Ascending aorta (tissue), 2 donors: ENCODE data around the gene NDUFA1. TPM values are rescaled to one million over a fixed set of nuclear protein-coding genes. Genes with fewer than 3 reads are reported as not detected.

ENCODE experiments used
- DNase-seq, 2 donors: peaks; one replicate each; pipeline ENCODE4 v3.0.0-alpha.2; 2019; ENCODE audit warnings: low spot score in 2 of 2
- H3K27ac ChIP-seq, 2 donors: fragments of 200-600 bp; sonication (generic); one replicate each; pipeline ENCODE4 v1.5.1; 2016 to 2017; ENCODE audit warnings: mild to moderate bottlenecking in 1 of 2
- H3K27me3 ChIP-seq: fragments of 200-600 bp; sonication (generic); one replicate; pipeline ENCODE4 v1.5.1; 2017
- H3K36me3 ChIP-seq, 2 donors: fragments of 200-600 bp; sonication (generic); one replicate each; pipeline ENCODE4 v1.5.1; 2016
- H3K4me1 ChIP-seq, 2 donors: fragments of 200-600 bp; sonication (generic); one replicate each; pipeline ENCODE4 v1.5.1; 2016 to 2017; ENCODE audit warnings: mild to moderate bottlenecking in 1 of 2
- H3K4me3 ChIP-seq, 2 donors: fragments of 200-600 bp; sonication (generic); one replicate each; pipeline ENCODE4 v1.5.1; 2016 to 2017; ENCODE audit warnings: mild to moderate bottlenecking in 1 of 2
- H3K9me3 ChIP-seq, 2 donors: fragments of 200-600 bp; sonication (generic); one replicate each; pipeline ENCODE4 v1.5.1; 2016
- CTCF ChIP-seq, 3 experiments: fragments of 200-600 bp in 2 of 3; fragments of 450-650 bp in 1 of 3; sonication (generic) in 2 of 3; IDR thresholded peaks; one replicate each; pipeline ENCODE4 v1.5.1; 2016 to 2019; ENCODE audit warnings: antibody characterized with exemption in 3 of 3, mild to moderate bottlenecking in 1 of 3, moderate library complexity in 1 of 3
- intact Hi-C: fragments of 100-400 bp; cut with DNase I; formaldehyde crosslinking; loops from one replicate; pipeline ENCODE4 v1.15.1; 2023
- total RNA-seq: library from RNA; depleted of rRNA; stranded (reverse); fragments of >200 nt; gene quantifications from one replicate; pipeline ENCODE4 v1.1.0, GENCODE V29; 2016

NDUFA1 gene
- total RNA-seq, 1 donor from 2014 or later = 24.5 TPM

GRCh38 chrX:119852382-119853353 is 19.0 kb upstream of the NDUFA1 start, which contains the start of gene UPF3B:
Gene UPF3B (minus strand): TSS chrX:119852963. CDS start chrX:119852928, 35 bp downstream.
- peak; percentile 92 to 98 for DNase-seq
- H3K36me3 ChIP-seq = peaks cover under 1 to 3% of the 10 kb centered on the region in 2 donors
- intact Hi-C loops = loop anchor here (1.0 to 10.0 kb wide), 7 partner anchors 19 to 1508 kb away; partner anchors contain the start of genes NDUFA1, NKRF, RNF113A and RPL39
- peak within 1 kb of the TSS; percentile 57 to 70 for H3K4me3 ChIP-seq
- no peaks in the 10 kb centered on the region for H3K4me1 ChIP-seq
- no peaks in the 10 kb centered on the region for H3K9me3 ChIP-seq
- H3K27me3 ChIP-seq = no peaks in the 10 kb centered on the region
- peak within 1 kb of the TSS; percentile 81 to 85 for H3K27ac ChIP-seq
- no peak for TF ChIP-seq CTCF (IDR thresholded peaks at IDR 0.05)

- TF ChIP-seq CTCF (IDR thresholded peaks at IDR 0.05) = no peak
- DNase-seq = no peak
- H3K27me3 ChIP-seq = no peaks in the 10 kb centered on the region
- H3K27ac ChIP-seq = peak overlapping the region; percentile 22 to 59
- intact Hi-C loops = loop anchor here (1.0 to 10.0 kb wide), 7 partner anchors 18 to 1509 kb away; partner anchors contain the start of genes NDUFA1, NKRF, RNF113A and RPL39
- peak overlapping the region; percentile 36 to 53 for H3K4me3 ChIP-seq
- no peaks in the 10 kb centered on the region for H3K4me1 ChIP-seq
- no peaks in the 10 kb centered on the region for H3K36me3 ChIP-seq
- H3K9me3 ChIP-seq = no peaks in the 10 kb centered on the region
Measured at GRCh38 chrX:119853444-119853843, 18.2 kb upstream of the NDUFA1 start.

GRCh38 chrX:119870626-119871131 is 953 bp upstream of the NDUFA1 start:
- no peak for TF ChIP-seq CTCF (IDR thresholded peaks at IDR 0.05)
- Histone ChIP-seq H3K27ac (peak overlapping the region; percentile 90 to 93), H3K4me3 (peak overlapping the region; percentile 54 to 66), H3K36me3 (no peaks in the 10 kb centered on the region), H3K27me3 (no peaks in the 10 kb centered on the region), H3K9me3 (no peaks in the 10 kb centered on the region), H3K4me1 (peaks cover 0 to 5% of the 10 kb centered on the region in 2 donors)
- no peak for DNase-seq
- intact Hi-C loops = loop anchor here (1.0 to 10.0 kb wide), 6 partner anchors 17 to 692 kb away; partner anchors contain the start of genes CUL4B, NKAP, PGRMC1 and RPL39

- peaks cover 0 to 5% of the 10 kb centered on the region in 2 donors for H3K4me1 ChIP-seq
- peak in 1 of 2 donors; percentile 64 for DNase-seq
- no peaks in the 10 kb centered on the region for H3K27me3 ChIP-seq
- no peaks in the 10 kb centered on the region for H3K9me3 ChIP-seq
- H3K36me3 ChIP-seq = no peaks in the 10 kb centered on the region
- no peak for TF ChIP-seq CTCF (IDR thresholded peaks at IDR 0.05)
- intact Hi-C loops = loop anchor here (1.0 to 10.0 kb wide), 6 partner anchors 18 to 691 kb away; partner anchors contain the start of genes CUL4B, NKAP, PGRMC1 and RPL39
- peak overlapping the region; percentile 54 to 66 for H3K4me3 ChIP-seq
- H3K27ac ChIP-seq = peak overlapping the region; percentile 90 to 93
Measured at GRCh38 chrX:119871245-119871598, 410 bp upstream of the NDUFA1 start.

- Histone ChIP-seq H3K27ac (no peak overlapping the region), H3K9me3 (no peaks in the 10 kb centered on the region), H3K4me1 (no peaks in the 10 kb centered on the region), H3K4me3 (no peak overlapping the region), H3K27me3 (no peaks in the 10 kb centered on the region), H3K36me3 (peaks cover 0 to 12% of the 10 kb centered on the region in 2 donors)
- intact Hi-C loops = loop anchor here (10.0 kb wide), 1 partner anchor 644 kb away; the partner anchor contains the start of gene PGRMC1
- TF ChIP-seq CTCF (IDR thresholded peaks at IDR 0.05) = no peak
- DNase-seq = no peak
Measured at GRCh38 chrX:119878740-119879139, 7.1 kb downstream of the NDUFA1 start.
